GM06990 (cell line): ENCODE measurements around the gene HBB.

ENCODE experiments used
- DNase-seq: peaks from one replicate; pipeline ENCODE4 v3.0.0-alpha.2; 2011; ENCODE audit not compliant: insufficient read length; ENCODE audit errors: extremely low read depth
- H3K27me3 ChIP-seq: replicated peaks from 2 replicates; pipeline ENCODE4 v1.6.0; 2011; ENCODE audit warnings: low read length; ENCODE audit not compliant: control insufficient read depth, insufficient read depth
- H3K36me3 ChIP-seq: 2 replicates; pipeline ENCODE4 v1.5.1; 2011; ENCODE audit warnings: low read length; ENCODE audit not compliant: control insufficient read depth, insufficient read depth
- H3K4me3 ChIP-seq: replicated peaks from 2 replicates; pipeline ENCODE4 v1.5.1; 2011; ENCODE audit warnings: low read depth, mild to moderate bottlenecking, control low read depth, low read length
- CTCF ChIP-seq: IDR thresholded peaks from 2 replicates; pipeline ENCODE4 v1.5.1; 2011; ENCODE audit warnings: low read length, control low read depth, mild to moderate bottlenecking, inconsistent platforms; ENCODE audit not compliant: insufficient read depth, poor library complexity, severe bottlenecking

HBB gene

GRCh38 chr11:5242208-5242607, 15.3 kb upstream of the HBB start:
- H3K36me3 ChIP-seq: no peaks in the 10 kb centered on the region
- TF ChIP-seq CTCF: no peak
- no peaks in the 10 kb centered on the region for H3K27me3 ChIP-seq
- no peak for DNase-seq
- no peak overlapping the region for H3K4me3 ChIP-seq

GRCh38 chr11:5241458-5241857, 14.6 kb upstream of the HBB start:
- no peaks in the 10 kb centered on the region for H3K36me3 ChIP-seq
- no peaks in the 10 kb centered on the region for H3K27me3 ChIP-seq
- no peak for DNase-seq
- no peak for TF ChIP-seq CTCF
- H3K4me3 ChIP-seq: no peak overlapping the region

GRCh38 chr11:5240458-5240857, 13.6 kb upstream of the HBB start:
- DNase-seq: no peak
- TF ChIP-seq CTCF: no peak
- Histone ChIP-seq H3K27me3 (no peaks in the 10 kb centered on the region), H3K4me3 (no peak overlapping the region), H3K36me3 (no peaks in the 10 kb centered on the region)

GRCh38 chr11:5240056-5240455, 13.2 kb upstream of the HBB start:
- DNase-seq: no peak
- TF ChIP-seq CTCF: no peak
- Histone ChIP-seq H3K27me3 (no peaks in the 10 kb centered on the region), H3K36me3 (no peaks in the 10 kb centered on the region), H3K4me3 (no peak overlapping the region)

GRCh38 chr11:5239046-5239445, 12.2 kb upstream of the HBB start:
- Histone ChIP-seq H3K36me3 (no peaks in the 10 kb centered on the region), H3K27me3 (no peaks in the 10 kb centered on the region), H3K4me3 (no peak overlapping the region)
- DNase-seq: no peak
- no peak for TF ChIP-seq CTCF

GRCh38 chr11:5238486-5238885, 11.6 kb upstream of the HBB start:
- Histone ChIP-seq H3K36me3 (no peaks in the 10 kb centered on the region), H3K27me3 (no peaks in the 10 kb centered on the region), H3K4me3 (no peak overlapping the region)
- no peak for TF ChIP-seq CTCF
- DNase-seq: no peak
